Neutrophil (primary cell): ENCODE measurements around the gene ADD3.

Experiments
- H3K27ac ChIP-seq: fragments of 200-600 bp; sonication (generic); 2 replicates; pipeline ENCODE4 v1.5.1; 2016; ENCODE audit warnings: mild to moderate bottlenecking, moderate library complexity
- H3K27me3 ChIP-seq: fragments of 200-600 bp; sonication (generic); 2 replicates; pipeline ENCODE4 v1.6.0; 2016; ENCODE audit warnings: mild to moderate bottlenecking
- H3K36me3 ChIP-seq: fragments of 200-600 bp; sonication (generic); 2 replicates; pipeline ENCODE4 v1.5.1; 2017
- H3K4me1 ChIP-seq, 2 experiments: fragments of 200-600 bp in 1 of 2; sonication (generic) in 1 of 2; 1 replicate in 1 of 2; 2 replicates in 1 of 2; pipeline versions ENCODE4 v1.5.1 to v1.6.1; 2013 to 2016; ENCODE audit warnings: low read depth in 1 of 2, low read length in 1 of 2, mild to moderate bottlenecking in 1 of 2, moderate library complexity in 1 of 2; ENCODE audit not compliant: control insufficient read depth in 1 of 2, insufficient read depth in 1 of 2
- H3K4me3 ChIP-seq, 2 experiments: fragments of 200-600 bp in 1 of 2; sonication (generic) in 1 of 2; 1 replicate in 1 of 2; 2 replicates in 1 of 2; pipeline ENCODE4 v1.5.1; 2013 to 2016; ENCODE audit warnings: low read depth in 1 of 2, low read length in 1 of 2, mild to moderate bottlenecking in 1 of 2, moderate library complexity in 1 of 2
- H3K9me3 ChIP-seq: fragments of 200-600 bp; sonication (generic); 2 replicates; pipeline ENCODE4 v1.5.1; 2016
- TF ChIP-seq, protein P1 (sequence below): fragments of 200-600 bp; sonication (generic); IDR thresholded peaks from 2 replicates; pipeline ENCODE4 v1.5.1; 2016; ENCODE audit warnings: antibody characterized with exemption

Gene ADD3

DNA sequence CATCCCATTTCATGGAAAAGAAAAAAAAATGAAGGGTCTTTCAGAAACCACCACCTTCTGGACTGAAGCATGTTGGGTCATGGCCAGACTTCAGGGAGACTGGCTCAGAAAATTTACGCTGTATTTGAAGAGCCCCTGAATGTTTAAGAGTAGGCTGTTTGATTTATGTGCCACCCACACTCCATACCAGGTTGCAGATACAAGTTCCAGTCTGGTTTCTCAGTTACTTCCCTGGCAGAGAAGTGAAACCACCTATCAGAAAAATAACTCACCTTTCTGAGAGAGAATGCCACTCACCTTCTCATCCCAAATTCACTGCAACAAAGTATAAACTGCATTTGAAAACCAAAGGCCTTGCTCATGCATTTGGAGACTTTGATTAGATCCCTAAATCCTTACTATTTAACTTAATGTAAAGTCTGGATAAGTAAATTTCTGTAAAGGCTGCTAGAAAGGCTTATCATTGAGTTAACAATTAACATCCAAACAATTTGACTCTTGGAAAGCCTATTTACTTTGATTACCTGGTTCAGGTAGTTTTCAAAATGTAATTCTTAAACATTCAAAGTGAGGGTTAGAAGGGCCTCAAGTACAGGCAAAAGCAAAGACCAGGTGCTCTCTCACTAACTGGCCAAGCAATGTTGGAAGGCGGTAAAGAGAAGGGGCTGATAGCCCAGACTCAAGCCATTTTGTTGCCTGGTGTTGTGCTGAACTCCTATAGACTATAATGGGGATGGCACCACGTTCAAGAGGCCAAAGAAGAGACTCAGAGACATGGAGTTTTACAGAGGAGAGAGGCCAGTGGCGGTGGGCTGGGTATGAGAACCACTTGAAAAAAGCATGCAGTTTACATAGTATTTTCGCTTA lies 12.8 kb upstream of the ADD3 start:
- no peaks in the 10 kb centered on the region for H3K9me3 ChIP-seq
- no peaks in the 10 kb centered on the region for H3K36me3 ChIP-seq
- TF ChIP-seq, protein P1, sequence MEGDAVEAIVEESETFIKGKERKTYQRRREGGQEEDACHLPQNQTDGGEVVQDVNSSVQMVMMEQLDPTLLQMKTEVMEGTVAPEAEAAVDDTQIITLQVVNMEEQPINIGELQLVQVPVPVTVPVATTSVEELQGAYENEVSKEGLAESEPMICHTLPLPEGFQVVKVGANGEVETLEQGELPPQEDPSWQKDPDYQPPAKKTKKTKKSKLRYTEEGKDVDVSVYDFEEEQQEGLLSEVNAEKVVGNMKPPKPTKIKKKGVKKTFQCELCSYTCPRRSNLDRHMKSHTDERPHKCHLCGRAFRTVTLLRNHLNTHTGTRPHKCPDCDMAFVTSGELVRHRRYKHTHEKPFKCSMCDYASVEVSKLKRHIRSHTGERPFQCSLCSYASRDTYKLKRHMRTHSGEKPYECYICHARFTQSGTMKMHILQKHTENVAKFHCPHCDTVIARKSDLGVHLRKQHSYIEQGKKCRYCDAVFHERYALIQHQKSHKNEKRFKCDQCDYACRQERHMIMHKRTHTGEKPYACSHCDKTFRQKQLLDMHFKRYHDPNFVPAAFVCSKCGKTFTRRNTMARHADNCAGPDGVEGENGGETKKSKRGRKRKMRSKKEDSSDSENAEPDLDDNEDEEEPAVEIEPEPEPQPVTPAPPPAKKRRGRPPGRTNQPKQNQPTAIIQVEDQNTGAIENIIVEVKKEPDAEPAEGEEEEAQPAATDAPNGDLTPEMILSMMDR = no peak
- H3K4me1 ChIP-seq = peaks cover 13 to 15% of the 10 kb centered on the region in 2 experiments
- H3K27ac ChIP-seq = no peak overlapping the region
- H3K4me3 ChIP-seq = no peak overlapping the region
- H3K27me3 ChIP-seq = no peaks in the 10 kb centered on the region

DNA sequence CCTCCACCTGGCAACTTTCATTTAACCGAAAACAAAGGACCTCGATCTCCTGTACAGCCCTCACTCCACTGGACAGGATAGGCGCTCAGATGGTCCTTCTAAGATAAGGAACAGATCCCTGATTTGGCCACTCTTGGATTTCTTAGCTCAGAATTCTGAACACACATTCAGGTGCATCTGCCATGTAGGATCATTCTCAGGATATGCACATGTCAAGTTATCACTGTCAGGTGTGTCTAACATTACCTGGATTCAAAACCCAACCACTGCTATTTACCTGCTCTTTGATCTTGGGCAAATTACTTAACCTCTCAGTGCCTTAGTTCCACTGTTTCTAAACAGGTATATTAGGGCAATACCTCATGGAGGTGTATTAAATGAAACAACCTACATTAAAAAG lies 12.2 kb upstream of the ADD3 start:
- TF ChIP-seq, protein P1 = no peak
- Histone ChIP-seq H3K36me3 (no peaks in the 10 kb centered on the region), H3K27me3 (no peaks in the 10 kb centered on the region), H3K4me1 (peaks cover 13 to 15% of the 10 kb centered on the region in 2 experiments), H3K9me3 (no peaks in the 10 kb centered on the region), H3K27ac (no peak overlapping the region), H3K4me3 (no peak overlapping the region)

DNA sequence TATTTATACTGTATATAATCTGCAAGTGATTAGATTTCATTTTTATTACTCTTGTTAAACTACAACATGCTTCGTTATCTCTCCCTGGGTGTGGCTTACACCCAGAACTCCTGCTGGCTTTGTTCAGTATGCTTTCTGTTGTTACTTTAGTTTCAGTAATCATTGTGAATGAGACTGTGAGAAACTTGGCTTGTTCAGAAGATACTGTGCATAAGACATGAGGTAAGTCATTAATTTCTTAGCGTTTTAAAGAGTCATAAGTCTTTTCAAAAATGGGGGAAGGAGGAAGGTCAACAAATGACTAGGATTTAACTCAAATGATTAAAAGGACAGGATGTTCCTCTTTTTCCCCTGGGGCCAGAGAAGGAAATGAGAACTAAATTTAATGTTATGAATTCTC lies 11.6 kb upstream of the ADD3 start:
- Histone ChIP-seq H3K27ac (peak overlapping the region; percentile 54), H3K9me3 (no peaks in the 10 kb centered on the region), H3K27me3 (no peaks in the 10 kb centered on the region), H3K36me3 (no peaks in the 10 kb centered on the region), H3K4me3 (no peak overlapping the region), H3K4me1 (peaks cover 13 to 15% of the 10 kb centered on the region in 2 experiments)
- TF ChIP-seq, protein P1 = no peak

DNA sequence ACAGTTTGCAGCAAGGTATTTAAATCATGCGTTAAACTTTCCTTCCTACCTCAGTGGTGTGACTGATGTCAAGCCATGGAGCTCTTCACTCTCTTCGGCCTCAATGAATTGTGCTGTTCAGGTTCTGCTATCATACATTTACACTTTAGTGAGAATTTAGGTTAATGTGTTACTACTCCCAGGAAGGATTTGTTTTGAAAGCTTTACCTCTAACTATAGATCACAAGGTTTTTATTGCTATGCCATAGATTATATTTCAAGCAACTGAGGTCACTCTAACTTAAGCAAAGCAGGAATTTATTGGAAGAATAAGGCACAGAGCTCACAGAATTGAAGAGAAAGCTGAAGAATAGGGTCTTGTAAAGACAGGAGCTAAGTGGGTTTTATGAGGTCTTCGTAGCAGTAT lies 11.0 kb upstream of the ADD3 start:
- peak overlapping the region; percentile 54 for H3K27ac ChIP-seq
- TF ChIP-seq, protein P1 = no peak

DNA sequence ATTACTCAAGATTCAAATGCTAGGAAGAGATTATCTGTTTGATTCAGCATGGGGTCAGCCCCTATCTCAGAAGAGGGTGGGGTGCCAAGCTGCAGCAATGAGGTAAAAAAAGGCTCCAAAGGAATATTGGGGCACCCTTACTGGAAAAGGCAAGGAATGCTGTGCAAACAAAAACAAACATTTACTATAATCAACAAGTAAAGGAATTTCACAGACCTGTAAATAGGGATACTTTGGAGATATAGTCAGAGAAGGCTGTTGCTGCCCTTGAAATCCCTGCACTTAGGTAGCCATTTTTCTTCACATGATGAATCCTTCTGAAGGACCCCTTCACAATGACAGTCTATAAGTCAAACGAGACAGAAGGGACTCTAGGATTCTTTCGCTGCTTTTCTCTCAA lies 10.6 kb upstream of the ADD3 start:
- no peak overlapping the region for H3K27ac ChIP-seq
- H3K9me3 ChIP-seq = no peaks in the 10 kb centered on the region
- H3K27me3 ChIP-seq = no peaks in the 10 kb centered on the region
- H3K4me1 ChIP-seq = peaks cover 13 to 15% of the 10 kb centered on the region in 2 experiments
- no peak overlapping the region for H3K4me3 ChIP-seq
- TF ChIP-seq, protein P1 = no peak
- no peaks in the 10 kb centered on the region for H3K36me3 ChIP-seq

More for the DNA sequence above, 11.0 kb upstream of the ADD3 start:
- H3K27me3 ChIP-seq = no peaks in the 10 kb centered on the region
- no peak overlapping the region for H3K4me3 ChIP-seq
- no peaks in the 10 kb centered on the region for H3K36me3 ChIP-seq
- H3K9me3 ChIP-seq = no peaks in the 10 kb centered on the region
- peaks cover 13 to 15% of the 10 kb centered on the region in 2 experiments for H3K4me1 ChIP-seq
